Suprapubic skin (tissue), 4 donors: Measurements from ENCODE around the gene RCAN2. TPM values are rescaled to one million over a fixed set of nuclear protein-coding genes. Genes with fewer than 3 reads are reported as not detected.

Experiments used
- DNase-seq, 2 donors: peaks; one replicate each; pipeline ENCODE4 v3.0.0-alpha.2; 2019; ENCODE audit warnings: low spot score in 2 of 2
- H3K27ac ChIP-seq: fragments of 200-600 bp; sonication (generic); one replicate; pipeline ENCODE4 v1.5.1; 2019
- H3K27me3 ChIP-seq: fragments of 200-600 bp; sonication (generic); one replicate; pipeline ENCODE4 v1.5.1; 2019
- H3K36me3 ChIP-seq: fragments of 200-600 bp; sonication (generic); one replicate; pipeline ENCODE4 v1.5.1; 2019
- H3K4me1 ChIP-seq: fragments of 200-600 bp; sonication (generic); one replicate; pipeline ENCODE4 v1.5.1; 2019
- H3K4me3 ChIP-seq: fragments of 200-600 bp; sonication (generic); one replicate; pipeline ENCODE4 v1.5.1; 2019; ENCODE audit warnings: mild to moderate bottlenecking
- H3K9me3 ChIP-seq: fragments of 200-600 bp; sonication (generic); one replicate; pipeline ENCODE4 v1.5.1; 2019
- CTCF ChIP-seq, 2 donors: fragments of 200-600 bp in 1 of 2; fragments of 450-650 bp in 1 of 2; sonication (generic) in 1 of 2; IDR thresholded peaks; one replicate each; pipeline ENCODE4 v1.5.1; 2016 to 2019; ENCODE audit warnings: antibody characterized with exemption in 2 of 2, mild to moderate bottlenecking in 1 of 2, moderate library complexity in 1 of 2
- EP300 ChIP-seq: sonication (generic); formaldehyde crosslinking; IDR thresholded peaks from one replicate; pipeline ENCODE4 v1.6.1; 2017; ENCODE audit warnings: antibody characterized with exemption
- POLR2A ChIP-seq, 2 donors: fragments of 450-650 bp; IDR thresholded peaks; one replicate each; pipeline ENCODE4 v1.6.1; 2017; ENCODE audit warnings: antibody characterized with exemption in 2 of 2, mild to moderate bottlenecking in 2 of 2, moderate library complexity in 2 of 2
- POLR2AphosphoS5 ChIP-seq, 3 donors: sonication (generic); formaldehyde crosslinking; IDR thresholded peaks; one replicate each; pipeline ENCODE4 v1.6.1; 2017; ENCODE audit warnings: antibody characterized with exemption in 3 of 3
- WGBS: methylation state at CpG from one replicate; pipeline ENCODE4 v1.1.5; 2018; 5-methylcytosine and 5-hydroxymethylcytosine counted together
- total RNA-seq, 4 donors: library from RNA; depleted of rRNA; stranded (reverse); fragments of >200 nt; gene quantifications; one replicate each; pipeline ENCODE4 v1.1.0, GENCODE V29; 2016

Gene RCAN2
- total RNA-seq, 4 donors from 2014 or later = 6.7 to 15.3 (median 13.8) TPM

- TF ChIP-seq POLR2AphosphoS5 (IDR thresholded peaks at IDR 0.05) = no peak
- TF ChIP-seq POLR2A (IDR thresholded peaks at IDR 0.05) = no peak
- TF ChIP-seq EP300 = no peak
- no peak for TF ChIP-seq CTCF (IDR thresholded peaks at IDR 0.05)
- 74% methylated on average over 2 of the region's 2 CpGs for WGBS
- Histone ChIP-seq H3K27ac (no peak overlapping the region), H3K4me1 (peaks cover 9% of the 10 kb centered on the region), H3K36me3 (no peaks in the 10 kb centered on the region), H3K27me3 (no peaks in the 10 kb centered on the region), H3K9me3 (no peaks in the 10 kb centered on the region), H3K4me3 (no peak overlapping the region)
- no peak for DNase-seq
Observed at GRCh38 chr6:46320505-46320904, 170.7 kb downstream of the RCAN2 start.

- no peak for DNase-seq
- Histone ChIP-seq H3K4me1 (no peaks in the 10 kb centered on the region), H3K4me3 (no peak overlapping the region), H3K27ac (no peak overlapping the region), H3K9me3 (no peaks in the 10 kb centered on the region), H3K36me3 (no peaks in the 10 kb centered on the region), H3K27me3 (no peaks in the 10 kb centered on the region)
- TF ChIP-seq POLR2A (IDR thresholded peaks at IDR 0.05) (no peak), EP300 (no peak), CTCF (IDR thresholded peaks at IDR 0.05) (no peak)
- 80% methylated on average over 1 of the region's 1 CpG for WGBS
Observed at GRCh38 chr6:46315589-46315988, 175.7 kb downstream of the RCAN2 start.

GRCh38 chr6:46312654-46313053 lies 178.6 kb downstream of the RCAN2 start:
- 79% methylated on average over 3 of the region's 3 CpGs for WGBS
- Histone ChIP-seq H3K4me1 (no peaks in the 10 kb centered on the region), H3K27me3 (no peaks in the 10 kb centered on the region), H3K27ac (no peak overlapping the region), H3K36me3 (no peaks in the 10 kb centered on the region), H3K4me3 (no peak overlapping the region), H3K9me3 (no peaks in the 10 kb centered on the region)
- no peak for TF ChIP-seq POLR2AphosphoS5 (IDR thresholded peaks at IDR 0.05)
- TF ChIP-seq POLR2A (IDR thresholded peaks at IDR 0.05) = no peak
- no peak for TF ChIP-seq CTCF (IDR thresholded peaks at IDR 0.05)
- no peak for TF ChIP-seq EP300
- DNase-seq = no peak

GRCh38 chr6:46310196-46310595 lies 181.1 kb downstream of the RCAN2 start:
- no peaks in the 10 kb centered on the region for H3K27me3 ChIP-seq
- no peaks in the 10 kb centered on the region for H3K9me3 ChIP-seq
- no peak for DNase-seq
- no peak for TF ChIP-seq EP300
- no peak for TF ChIP-seq POLR2AphosphoS5 (IDR thresholded peaks at IDR 0.05)
- no peak for TF ChIP-seq POLR2A (IDR thresholded peaks at IDR 0.05)
- no peak for TF ChIP-seq CTCF (IDR thresholded peaks at IDR 0.05)
- 63% methylated on average over 1 of the region's 1 CpG for WGBS
- no peaks in the 10 kb centered on the region for H3K4me1 ChIP-seq
- H3K27ac ChIP-seq = no peak overlapping the region
- no peak overlapping the region for H3K4me3 ChIP-seq
- no peaks in the 10 kb centered on the region for H3K36me3 ChIP-seq

GRCh38 chr6:46306431-46306830 lies 184.8 kb downstream of the RCAN2 start:
- no peak overlapping the region for H3K27ac ChIP-seq
- H3K4me1 ChIP-seq = no peaks in the 10 kb centered on the region
- WGBS = 72% methylated on average over 2 of the region's 2 CpGs
- TF ChIP-seq POLR2A (IDR thresholded peaks at IDR 0.05) (no peak), POLR2AphosphoS5 (IDR thresholded peaks at IDR 0.05) (no peak), EP300 (no peak), CTCF (IDR thresholded peaks at IDR 0.05) (no peak)
- no peak overlapping the region for H3K4me3 ChIP-seq
- no peaks in the 10 kb centered on the region for H3K36me3 ChIP-seq
- no peaks in the 10 kb centered on the region for H3K27me3 ChIP-seq
- DNase-seq = no peak
- H3K9me3 ChIP-seq = no peaks in the 10 kb centered on the region
